ENCODE measurements around the gene AP1B1.

AP1B1 gene

GRCh38 chr22:29311464-29312217 is 76.7 kb downstream of the AP1B1 start:
- no peak for DNase-seq

GRCh38 chr22:29310863-29311339 is 77.5 kb downstream of the AP1B1 start:
- peak; percentile 81 for DNase-seq

GRCh38 chr22:29310065-29310862 is 78.1 kb downstream of the AP1B1 start:
- DNase-seq = no peak

- DNase-seq = no peak
Observed at GRCh38 chr22:29309332-29310064, 78.9 kb downstream of the AP1B1 start.

- DNase-seq = no peak
Observed at GRCh38 chr22:29308791-29309262, 79.5 kb downstream of the AP1B1 start.

GRCh38 chr22:29308148-29308790 is 80.1 kb downstream of the AP1B1 start:
- no peak for DNase-seq

GRCh38 chr22:29307596-29308147 is 80.7 kb downstream of the AP1B1 start:
- DNase-seq = no peak

GRCh38 chr22:29306835-29307595 is 81.4 kb downstream of the AP1B1 start:
- DNase-seq = peak; percentile 64

GRCh38 chr22:29306175-29306834 is 82.1 kb downstream of the AP1B1 start, which contains the start of gene GAS2L1:
Gene GAS2L1, plus strand, starts transcription at chr22:29306650. Its CDS starts 1,456 bp downstream, at chr22:29308106.
- DNase-seq = peak; percentile 75

- DNase-seq = no peak
Observed at GRCh38 chr22:29305836-29306174, 82.6 kb downstream of the AP1B1 start.

- DNase-seq = no peak
Observed at GRCh38 chr22:29302681-29303465, 85.5 kb downstream of the AP1B1 start.

GRCh38 chr22:29302402-29302680 is 86.0 kb downstream of the AP1B1 start:
- no peak for DNase-seq

- no peak for DNase-seq
Observed at GRCh38 chr22:29301716-29302401, 86.5 kb downstream of the AP1B1 start.

GRCh38 chr22:29300807-29301601 is 87.4 kb downstream of the AP1B1 start:
- DNase-seq = no peak

GRCh38 chr22:29300467-29300806 is 87.9 kb downstream of the AP1B1 start:
- DNase-seq = peak; percentile 51

GRCh38 chr22:29299136-29299900 is 89.1 kb downstream of the AP1B1 start:
- peak; percentile 51 for DNase-seq

GRCh38 chr22:29298641-29299040 is 89.7 kb downstream of the AP1B1 start:
- DNase-seq = peak; percentile 44

GRCh38 chr22:29292379-29292778 is 96.0 kb downstream of the AP1B1 start:
- no peak for DNase-seq
